Mesenchymal stem cell (in vitro differentiated cells and primary cell): Measurements from ENCODE around the gene ARL15.

Source experiments
- DNase-seq: peaks from one replicate; pipeline ENCODE4 v3.0.0-alpha.2; 2013
- H2AFZ ChIP-seq: one replicate; pipeline ENCODE4 v1.6.1; 2013; ENCODE audit warnings: low read depth, mild to moderate bottlenecking, control low read depth, inconsistent platforms, low read length, moderate library complexity
- H2AK5ac ChIP-seq: 2 replicates; pipeline ENCODE4 v1.6.1; 2013; ENCODE audit warnings: low read length, moderate library complexity, mild to moderate bottlenecking, inconsistent platforms; ENCODE audit not compliant: severe bottlenecking
- H2BK120ac ChIP-seq: one replicate; pipeline ENCODE4 v1.6.1; 2013; ENCODE audit warnings: low read depth, mild to moderate bottlenecking, inconsistent platforms, low read length, moderate library complexity
- H2BK12ac ChIP-seq, 2 experiments: one replicate each; pipeline ENCODE4 v1.6.1; 2013; ENCODE audit warnings: inconsistent platforms in 2 of 2, low read length in 2 of 2, mild to moderate bottlenecking in 2 of 2, moderate library complexity in 2 of 2, control low read depth in 1 of 2
- H2BK15ac ChIP-seq: one replicate; pipeline ENCODE4 v1.6.1; 2013; ENCODE audit warnings: mild to moderate bottlenecking, low read depth, inconsistent platforms; ENCODE audit not compliant: poor library complexity, severe bottlenecking
- H2BK5ac ChIP-seq: 2 replicates; pipeline ENCODE4 v1.6.1; 2013; ENCODE audit warnings: low read depth, mild to moderate bottlenecking, low read length, control low read depth, inconsistent platforms; ENCODE audit not compliant: poor library complexity, severe bottlenecking
- H3K14ac ChIP-seq, 2 experiments: one replicate each; pipeline ENCODE4 v1.6.1; 2013; ENCODE audit warnings: inconsistent platforms in 2 of 2, low read length in 2 of 2, control low read depth in 1 of 2, mild to moderate bottlenecking in 1 of 2, moderate library complexity in 1 of 2
- H3K18ac ChIP-seq, 2 experiments: one replicate each; pipeline ENCODE4 v1.6.1; 2013; ENCODE audit warnings: inconsistent platforms in 2 of 2, low read length in 2 of 2, control low read depth in 1 of 2, low read depth in 1 of 2, mild to moderate bottlenecking in 1 of 2
- H3K23ac ChIP-seq, 2 experiments: one replicate each; pipeline ENCODE4 v1.6.1; 2013; ENCODE audit warnings: inconsistent platforms in 2 of 2, low read length in 2 of 2, mild to moderate bottlenecking in 2 of 2, moderate library complexity in 2 of 2, control low read depth in 1 of 2
- H3K27ac ChIP-seq: 2 replicates; pipeline ENCODE4 v1.5.1; 2013; ENCODE audit warnings: mild to moderate bottlenecking, moderate library complexity, low read length, control low read depth, inconsistent platforms; ENCODE audit not compliant: poor library complexity, severe bottlenecking
- H3K27me3 ChIP-seq, 2 experiments: 2 replicates each; pipeline versions ENCODE4 v1.6.1 to v1.7.0; 2013; ENCODE audit warnings: low read length in 2 of 2, mild to moderate bottlenecking in 2 of 2, moderate library complexity in 2 of 2, control low read depth in 1 of 2, inconsistent platforms in 1 of 2; ENCODE audit not compliant: control insufficient read depth in 1 of 2, insufficient read depth in 1 of 2
- H3K36me3 ChIP-seq, 2 experiments: 2 replicates each; pipeline versions ENCODE4 v1.6.1 to v1.7.0; 2013; ENCODE audit warnings: low read length in 2 of 2, control low read depth in 1 of 2, inconsistent platforms in 1 of 2, low read depth in 1 of 2, mild to moderate bottlenecking in 1 of 2; ENCODE audit not compliant: insufficient read depth in 2 of 2, control insufficient read depth in 1 of 2
- H3K4ac ChIP-seq, 2 experiments: one replicate each; pipeline ENCODE4 v1.6.1; 2013; ENCODE audit warnings: inconsistent platforms in 2 of 2, low read length in 2 of 2, mild to moderate bottlenecking in 2 of 2, moderate library complexity in 2 of 2, control low read depth in 1 of 2, low read depth in 1 of 2
- H3K4me1 ChIP-seq: 2 replicates; pipeline ENCODE4 v1.6.1; 2013; ENCODE audit warnings: low read depth, low read length, control low read depth; ENCODE audit not compliant: control insufficient read depth, insufficient read depth
- H3K4me2 ChIP-seq: 2 replicates; pipeline ENCODE4 v1.6.1; 2013; ENCODE audit warnings: low read length, mild to moderate bottlenecking, inconsistent platforms; ENCODE audit not compliant: poor library complexity, severe bottlenecking
- H3K4me3 ChIP-seq, 2 experiments: 2 replicates each; pipeline versions ENCODE4 v1.5.1 to v1.7.0; 2013; ENCODE audit warnings: low read length in 2 of 2, mild to moderate bottlenecking in 2 of 2, control low read depth in 1 of 2, low read depth in 1 of 2; ENCODE audit not compliant: insufficient read depth in 1 of 2
- H3K79me1 ChIP-seq: replicated peaks from 2 replicates; pipeline ENCODE4 v1.6.1; 2013; ENCODE audit warnings: mild to moderate bottlenecking, control low read depth, low read length, inconsistent platforms; ENCODE audit not compliant: poor library complexity, severe bottlenecking
- H3K9ac ChIP-seq: 2 replicates; pipeline ENCODE4 v1.7.0; 2013; ENCODE audit warnings: mild to moderate bottlenecking, low read length, moderate library complexity
- H3K9me3 ChIP-seq: 2 replicates; pipeline ENCODE4 v1.7.0; 2013; ENCODE audit warnings: mild to moderate bottlenecking, low read length; ENCODE audit not compliant: control insufficient read depth
- H4K8ac ChIP-seq: one replicate; pipeline ENCODE4 v1.6.1; 2013; ENCODE audit warnings: inconsistent platforms, mild to moderate bottlenecking, low read length, moderate library complexity
- H4K91ac ChIP-seq: one replicate; pipeline ENCODE4 v1.6.1; 2013; ENCODE audit warnings: mild to moderate bottlenecking, low read length, inconsistent platforms
- WGBS: methylation state at CpG from one replicate; pipeline ENCODE4 v1.1.7; 2013; ENCODE audit warnings: mixed read lengths; 5-methylcytosine and 5-hydroxymethylcytosine counted together

Gene ARL15

GRCh38 chr5:54205453-54205852 lies 104.9 kb downstream of the ARL15 start:
- no peak overlapping the region for H4K8ac ChIP-seq
- H3K18ac ChIP-seq = no peak overlapping the region
- H3K4ac ChIP-seq = no peak overlapping the region
- H3K27ac ChIP-seq = no peak overlapping the region
- peaks cover 19% of the 10 kb centered on the region for H3K79me1 ChIP-seq
- H3K4me1 ChIP-seq = peaks cover 2% of the 10 kb centered on the region
- H3K9me3 ChIP-seq = no peaks in the 10 kb centered on the region
- H2AFZ ChIP-seq = no peak overlapping the region
- no peak overlapping the region for H2BK12ac ChIP-seq
- H2BK5ac ChIP-seq = no peak overlapping the region
- no peak overlapping the region for H3K23ac ChIP-seq
- no peaks in the 10 kb centered on the region for H3K36me3 ChIP-seq
- WGBS = 63% methylated on average over 1 of the region's 4 CpGs
- H2BK120ac ChIP-seq = no peak overlapping the region
- no peak overlapping the region for H3K9ac ChIP-seq
- DNase-seq = no peak
- H3K4me2 ChIP-seq = no peak overlapping the region
- no peak overlapping the region for H2BK15ac ChIP-seq
- H3K4me3 ChIP-seq = no peak overlapping the region
- no peak overlapping the region for H2AK5ac ChIP-seq
- H3K27me3 ChIP-seq = no peaks in the 10 kb centered on the region
- H4K91ac ChIP-seq = no peak overlapping the region
- H3K14ac ChIP-seq = no peak overlapping the region

- peaks cover 14% of the 10 kb centered on the region for H3K79me1 ChIP-seq
- H3K27me3 ChIP-seq = no peaks in the 10 kb centered on the region
- H3K18ac ChIP-seq = no peak overlapping the region
- H4K91ac ChIP-seq = no peak overlapping the region
- H3K4me1 ChIP-seq = no peaks in the 10 kb centered on the region
- H3K4me2 ChIP-seq = no peak overlapping the region
- no peak overlapping the region for H2BK5ac ChIP-seq
- H3K36me3 ChIP-seq = no peaks in the 10 kb centered on the region
- H2AFZ ChIP-seq = no peak overlapping the region
- no peak overlapping the region for H2BK12ac ChIP-seq
- H4K8ac ChIP-seq = no peak overlapping the region
- H3K9ac ChIP-seq = no peak overlapping the region
- no peak overlapping the region for H2AK5ac ChIP-seq
- no peak overlapping the region for H2BK15ac ChIP-seq
- no peak overlapping the region for H3K4me3 ChIP-seq
- no peak overlapping the region for H2BK120ac ChIP-seq
- H3K14ac ChIP-seq = no peak overlapping the region
- no peak overlapping the region for H3K23ac ChIP-seq
- H3K4ac ChIP-seq = no peak overlapping the region
- H3K9me3 ChIP-seq = no peaks in the 10 kb centered on the region
- H3K27ac ChIP-seq = no peak overlapping the region
- DNase-seq = no peak
Observed at GRCh38 chr5:54197018-54197417, 113.4 kb downstream of the ARL15 start.

- Histone ChIP-seq H3K18ac (no peak overlapping the region), H2AK5ac (no peak overlapping the region), H3K4me3 (no peak overlapping the region), H2BK120ac (no peak overlapping the region), H2BK15ac (no peak overlapping the region), H3K4ac (no peak overlapping the region), H3K27me3 (no peaks in the 10 kb centered on the region), H3K27ac (no peak overlapping the region), H2AFZ (no peak overlapping the region), H3K9ac (no peak overlapping the region), H3K14ac (no peak overlapping the region), H2BK5ac (no peak overlapping the region), H3K9me3 (no peaks in the 10 kb centered on the region), H3K4me1 (no peaks in the 10 kb centered on the region), H3K4me2 (no peak overlapping the region), H3K79me1 (peaks cover 11% of the 10 kb centered on the region), H2BK12ac (no peak overlapping the region), H3K23ac (no peak overlapping the region), H3K36me3 (no peaks in the 10 kb centered on the region), H4K8ac (no peak overlapping the region), H4K91ac (no peak overlapping the region)
- DNase-seq = no peak
Observed at GRCh38 chr5:54195701-54196100, 114.7 kb downstream of the ARL15 start.

GRCh38 chr5:54194318-54194717 lies 116.1 kb downstream of the ARL15 start:
- no peak overlapping the region for H2BK12ac ChIP-seq
- H2AK5ac ChIP-seq = no peak overlapping the region
- H2BK15ac ChIP-seq = no peak overlapping the region
- H3K14ac ChIP-seq = no peak overlapping the region
- H3K36me3 ChIP-seq = no peaks in the 10 kb centered on the region
- H3K27me3 ChIP-seq = no peaks in the 10 kb centered on the region
- no peak overlapping the region for H4K8ac ChIP-seq
- no peak for DNase-seq
- 89% methylated on average over 1 of the region's 2 CpGs for WGBS
- no peak overlapping the region for H3K4me2 ChIP-seq
- no peak overlapping the region for H2BK120ac ChIP-seq
- H4K91ac ChIP-seq = no peak overlapping the region
- H2AFZ ChIP-seq = no peak overlapping the region
- no peak overlapping the region for H3K18ac ChIP-seq
- peaks cover 14% of the 10 kb centered on the region for H3K79me1 ChIP-seq
- H2BK5ac ChIP-seq = no peak overlapping the region
- no peak overlapping the region for H3K4ac ChIP-seq
- H3K4me1 ChIP-seq = no peaks in the 10 kb centered on the region
- no peak overlapping the region for H3K9ac ChIP-seq
- no peak overlapping the region for H3K4me3 ChIP-seq
- no peak overlapping the region for H3K27ac ChIP-seq
- H3K9me3 ChIP-seq = no peaks in the 10 kb centered on the region
- no peak overlapping the region for H3K23ac ChIP-seq
